SJCRH30 (cell line): ENCODE results near the gene KASH5. TPM values are rescaled to one million over a fixed set of nuclear protein-coding genes. Genes with fewer than 3 reads are reported as not detected.
A peak's percentile ranks its signal among the peaks of the same experiment; 100 is the strongest.

Source experiments
- DNase-seq, 2 experiments: peaks; one replicate each; pipeline ENCODE4 v3.0.0-alpha.2; 2015 to 2020
- H3K27ac ChIP-seq: fragments of 250-450 bp; sonication (Bioruptor Pico); 2 replicates; pipeline ENCODE4 v1.5.1; 2020; ENCODE audit warnings: mild to moderate bottlenecking, moderate library complexity
- H3K27me3 ChIP-seq: fragments of 250-450 bp; sonication (Bioruptor Pico); 2 replicates; pipeline ENCODE4 v1.5.1; 2020; ENCODE audit warnings: mild to moderate bottlenecking, moderate library complexity
- H3K36me3 ChIP-seq: fragments of 250-450 bp; sonication (Bioruptor Pico); 2 replicates; pipeline ENCODE4 v1.5.1; 2020; ENCODE audit warnings: mild to moderate bottlenecking, moderate library complexity
- H3K4me1 ChIP-seq: fragments of 250-450 bp; sonication (Bioruptor Pico); 2 replicates; pipeline ENCODE4 v1.5.1; 2020; ENCODE audit warnings: mild to moderate bottlenecking, moderate library complexity
- H3K4me3 ChIP-seq: fragments of 250-450 bp; sonication (Bioruptor Pico); 2 replicates; pipeline ENCODE4 v1.5.1; 2020; ENCODE audit warnings: mild to moderate bottlenecking, moderate library complexity
- H3K9me3 ChIP-seq: fragments of 250-450 bp; sonication (Bioruptor Pico); replicated peaks from 2 replicates; pipeline ENCODE4 v1.5.1; 2020; ENCODE audit warnings: mild to moderate bottlenecking, moderate library complexity
- total RNA-seq: library from RNA; depleted of rRNA; stranded (reverse); fragments of >200 nt; shearing (Covaris generic); gene quantifications from 2 replicates; pipeline ENCODE4 v1.2.3, GENCODE V29; 2014

The KASH5 gene
- total RNA-seq, 1 experiment from 2014 or later = not detected

DNA sequence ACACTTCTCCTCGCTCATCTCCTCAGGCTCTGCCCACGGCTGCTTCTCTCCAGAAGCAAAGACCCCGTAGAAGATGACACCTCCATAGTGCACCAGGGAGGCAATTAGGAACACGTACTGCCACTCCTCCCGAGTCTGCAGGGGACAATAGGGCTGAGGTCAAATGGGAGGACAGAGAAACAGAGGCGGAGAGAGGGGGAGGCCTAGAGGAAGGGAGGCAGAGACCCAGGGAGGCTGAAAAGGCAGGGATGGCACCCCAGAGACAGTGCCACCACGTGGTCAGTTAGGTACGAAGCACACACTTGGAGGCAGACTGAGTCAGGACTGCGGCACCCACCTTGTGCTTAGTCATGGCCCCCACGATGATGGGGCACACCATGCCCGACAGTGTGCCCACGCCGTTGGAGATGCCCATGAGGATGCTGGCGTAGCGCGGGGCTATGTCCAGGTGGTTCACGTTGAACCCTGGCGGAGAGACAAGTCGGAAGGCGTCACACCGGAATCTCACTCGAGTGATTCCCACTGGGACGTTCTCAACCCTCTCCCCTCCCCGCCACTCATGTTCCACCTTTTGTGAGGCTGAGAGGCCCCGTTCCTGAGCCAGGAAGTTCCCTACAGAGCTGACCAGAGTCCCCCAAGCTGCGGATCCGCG lies 42.8 kb downstream of the KASH5 start:
- H3K9me3 ChIP-seq = no peaks in the 10 kb centered on the region
- no peaks in the 10 kb centered on the region for H3K4me1 ChIP-seq
- H3K36me3 ChIP-seq = no peaks in the 10 kb centered on the region
- H3K27ac ChIP-seq = no peak overlapping the region
- peaks cover 20% of the 10 kb centered on the region for H3K27me3 ChIP-seq
- no peak overlapping the region for H3K4me3 ChIP-seq
- DNase-seq = no peak

DNA sequence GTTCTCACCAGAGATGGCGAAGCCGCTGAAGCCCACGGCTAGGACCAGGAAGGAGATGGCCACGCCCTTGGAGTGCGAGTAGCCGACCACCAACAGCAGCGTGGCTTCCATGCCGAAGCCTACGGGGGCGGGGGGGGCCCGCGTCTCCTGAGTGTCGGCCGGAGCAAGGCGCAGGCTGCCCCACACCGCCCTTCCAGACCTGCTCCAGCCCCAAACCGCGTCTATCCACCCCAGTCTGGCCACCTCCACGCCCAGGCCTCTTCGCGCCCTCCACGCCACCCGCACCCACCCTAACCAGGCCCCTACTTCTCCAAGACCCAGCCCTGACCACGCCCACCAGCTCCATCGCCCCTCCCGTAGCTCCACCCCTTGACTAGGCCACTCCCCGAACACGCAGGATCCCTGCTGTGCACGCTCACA lies 43.3 kb downstream of the KASH5 start:
- peaks cover 15% of the 10 kb centered on the region for H3K27me3 ChIP-seq
- DNase-seq = no peak
- no peak overlapping the region for H3K27ac ChIP-seq
- no peak overlapping the region for H3K4me3 ChIP-seq
- H3K36me3 ChIP-seq = no peaks in the 10 kb centered on the region
- H3K9me3 ChIP-seq = no peaks in the 10 kb centered on the region
- H3K4me1 ChIP-seq = no peaks in the 10 kb centered on the region

DNA sequence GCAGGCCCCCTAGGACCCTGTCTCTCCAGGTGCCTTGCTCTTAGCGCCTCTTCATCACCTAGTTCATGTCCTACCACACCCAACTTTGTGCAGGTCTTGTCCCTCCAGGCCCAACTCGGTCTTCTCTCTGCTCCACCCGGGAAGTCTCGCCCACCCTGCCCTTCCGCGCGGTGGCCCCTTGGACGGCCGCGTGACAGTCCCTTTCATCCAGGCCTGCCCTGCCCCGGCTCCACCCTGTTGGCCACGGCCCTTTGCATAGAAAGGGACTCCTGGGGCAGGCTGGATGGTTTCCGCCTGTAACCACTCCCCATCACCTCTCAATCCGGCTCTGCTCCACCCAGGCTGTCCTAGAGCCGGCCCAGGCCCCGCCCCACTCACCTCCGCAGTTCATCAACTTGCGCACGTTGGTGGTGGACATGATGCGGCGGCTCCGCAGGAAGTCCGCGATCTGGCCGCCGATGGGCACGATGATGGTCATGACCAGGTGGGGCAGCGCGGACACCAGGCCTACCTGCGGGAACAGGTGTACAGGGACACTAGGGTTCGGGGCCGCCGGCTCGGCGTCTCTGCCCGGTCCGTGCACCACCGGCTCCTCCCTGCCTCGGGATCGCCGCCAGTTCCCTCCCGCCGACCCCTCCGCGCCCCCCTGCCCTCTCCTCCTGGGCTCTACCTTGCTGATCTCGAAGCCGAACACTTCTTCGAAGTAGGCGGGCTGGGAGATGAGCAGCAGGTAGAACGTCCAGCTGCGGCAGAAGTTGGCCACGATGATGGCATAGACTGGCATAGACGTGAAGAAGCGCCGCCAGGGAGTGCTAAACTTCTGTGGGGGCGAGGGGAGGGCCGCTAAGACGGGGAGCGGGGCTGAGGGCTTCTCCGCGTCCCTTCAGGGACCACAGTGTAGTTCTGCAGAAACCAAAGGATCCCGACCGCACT lies 44.4 kb downstream of the KASH5 start:
- peaks cover 7% of the 10 kb centered on the region; the same call in 1 of the 2 replicates for H3K27me3 ChIP-seq
- H3K27ac ChIP-seq = no peak overlapping the region
- no peaks in the 10 kb centered on the region for H3K9me3 ChIP-seq
- DNase-seq = no peak
- no peak overlapping the region for H3K4me3 ChIP-seq
- no peaks in the 10 kb centered on the region for H3K36me3 ChIP-seq
- no peaks in the 10 kb centered on the region for H3K4me1 ChIP-seq

DNA sequence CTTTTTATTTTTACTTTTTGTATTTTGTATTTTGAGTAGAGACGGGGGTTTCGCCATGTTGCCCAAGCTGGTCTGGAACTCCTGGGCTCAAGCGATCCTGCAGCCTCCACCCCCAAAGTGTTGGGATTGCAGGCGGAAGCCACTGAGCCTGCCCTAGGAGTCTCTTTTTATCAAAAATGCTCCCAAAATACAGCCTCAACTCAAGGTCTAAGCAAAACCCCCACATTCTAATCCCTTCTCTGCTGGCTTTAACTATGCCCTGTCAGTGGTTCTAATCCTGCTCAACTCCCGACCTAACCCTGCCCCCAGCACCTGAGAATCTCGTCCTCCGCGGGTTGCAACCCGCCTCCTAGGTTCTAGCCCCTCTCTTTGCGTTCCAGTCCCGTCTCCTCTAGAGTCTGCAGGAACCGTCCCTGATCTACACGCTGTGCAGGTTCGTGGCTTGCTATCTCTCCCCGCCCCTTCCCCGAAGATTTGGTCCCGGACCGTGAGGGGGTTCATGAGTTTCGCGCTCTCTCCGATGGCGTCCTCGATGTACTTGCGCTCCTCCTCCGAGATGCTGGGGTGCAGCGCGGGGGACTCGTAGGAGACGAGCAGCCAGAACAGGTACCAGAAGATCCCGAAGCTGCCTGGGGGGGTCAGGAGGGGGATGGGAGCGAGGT lies 45.3 kb downstream of the KASH5 start:
- Histone ChIP-seq H3K27me3 (peaks cover 7% of the 10 kb centered on the region; the same call in 1 of the 2 replicates), H3K36me3 (no peaks in the 10 kb centered on the region), H3K4me1 (no peaks in the 10 kb centered on the region), H3K4me3 (no peak overlapping the region), H3K27ac (no peak overlapping the region), H3K9me3 (no peaks in the 10 kb centered on the region)
- no peak for DNase-seq

DNA sequence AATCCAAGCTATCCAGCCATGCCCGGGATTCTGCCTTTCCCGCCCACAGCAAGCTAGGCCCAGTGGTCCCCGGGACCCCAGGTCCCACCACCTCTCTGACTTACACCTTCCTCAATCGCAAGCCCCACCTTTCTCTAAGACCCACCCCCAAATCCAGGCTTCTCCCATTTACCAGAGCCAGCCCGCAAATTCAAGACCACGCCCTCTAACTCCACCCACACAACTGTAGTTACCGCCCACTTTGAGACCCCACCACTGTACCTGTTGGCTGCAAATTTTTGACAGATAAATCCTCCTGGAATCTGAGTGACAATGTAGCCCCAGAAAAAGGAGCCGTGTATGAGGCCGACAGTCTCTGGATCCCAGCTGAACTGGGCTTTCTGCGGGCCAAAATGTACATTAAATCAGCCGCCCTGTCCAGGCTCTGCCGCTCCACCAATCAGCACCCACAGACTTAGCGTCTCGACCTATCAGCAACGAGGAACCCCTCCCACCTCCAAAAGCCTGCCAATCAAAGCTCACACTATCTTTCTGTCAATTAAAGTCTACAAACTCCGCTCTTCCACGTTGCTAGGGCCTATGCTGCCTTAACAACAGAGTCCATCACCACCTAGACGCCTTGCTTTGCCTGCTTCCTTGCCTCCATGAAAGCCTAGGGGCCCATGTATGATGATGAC lies 47.0 kb downstream of the KASH5 start:
- no peak overlapping the region for H3K4me3 ChIP-seq
- H3K36me3 ChIP-seq = no peaks in the 10 kb centered on the region
- no peaks in the 10 kb centered on the region for H3K9me3 ChIP-seq
- no peak overlapping the region for H3K27ac ChIP-seq
- H3K27me3 ChIP-seq = peaks cover 8% of the 10 kb centered on the region
- no peak for DNase-seq
- H3K4me1 ChIP-seq = no peaks in the 10 kb centered on the region

DNA sequence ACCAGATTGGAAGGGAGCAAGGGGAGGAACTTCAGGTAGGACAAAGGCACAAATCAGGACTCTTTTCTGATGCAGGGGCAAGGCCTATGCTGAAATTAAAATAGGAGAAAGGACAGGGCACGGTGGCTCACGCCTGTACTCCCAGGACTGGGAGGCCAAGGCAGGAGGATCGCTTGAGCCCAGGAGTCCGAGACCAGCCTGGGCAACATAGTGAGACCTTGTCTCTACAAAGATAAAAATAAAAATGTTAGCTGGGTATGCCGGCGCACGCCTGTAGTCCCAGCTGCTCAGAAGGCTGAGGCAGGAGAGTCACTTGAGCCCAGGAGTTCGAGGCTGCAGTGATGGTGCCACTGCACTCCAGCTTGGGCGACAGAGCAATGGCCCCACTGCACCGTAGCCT lies 47.6 kb downstream of the KASH5 start:
- no peaks in the 10 kb centered on the region for H3K4me1 ChIP-seq
- no peaks in the 10 kb centered on the region for H3K36me3 ChIP-seq
- no peak overlapping the region for H3K27ac ChIP-seq
- H3K27me3 ChIP-seq = peaks cover 14% of the 10 kb centered on the region
- DNase-seq = no peak
- no peak overlapping the region for H3K4me3 ChIP-seq
- no peaks in the 10 kb centered on the region for H3K9me3 ChIP-seq

DNA sequence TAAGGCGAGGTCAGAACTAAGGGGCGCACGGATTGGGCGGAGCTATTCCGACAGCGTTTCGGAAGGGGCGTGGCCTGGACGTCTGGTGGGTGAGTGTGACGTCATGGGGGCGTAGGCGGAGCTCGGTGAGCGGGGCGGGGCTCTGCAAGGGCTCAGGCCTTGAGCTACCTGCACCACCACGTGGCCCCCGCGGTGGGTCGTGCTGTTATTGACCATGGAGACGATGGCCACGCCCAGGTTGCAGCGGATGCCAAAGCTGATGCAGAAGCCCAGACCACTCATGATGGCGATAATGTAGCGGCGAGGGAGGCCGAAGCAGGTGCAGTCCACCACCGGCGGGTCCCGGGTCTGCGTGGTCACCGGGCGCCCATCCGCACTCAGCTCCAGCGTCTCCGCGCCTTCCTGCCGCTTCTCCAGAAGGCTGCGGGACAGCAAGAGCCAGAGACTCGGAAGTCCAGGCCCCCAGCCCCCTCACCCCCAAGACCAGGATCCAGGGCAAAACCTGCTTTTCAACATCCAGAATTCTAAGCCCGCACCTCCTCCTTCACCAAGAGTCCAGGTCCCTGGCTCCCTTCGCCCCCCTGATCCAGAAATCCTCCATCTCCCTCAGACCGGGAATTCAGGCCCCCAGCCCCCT lies 48.5 kb downstream of the KASH5 start:
- no peak overlapping the region for H3K4me3 ChIP-seq
- no peaks in the 10 kb centered on the region for H3K4me1 ChIP-seq
- no peaks in the 10 kb centered on the region for H3K9me3 ChIP-seq
- H3K27me3 ChIP-seq = peaks cover 17% of the 10 kb centered on the region
- no peaks in the 10 kb centered on the region for H3K36me3 ChIP-seq
- no peak overlapping the region for H3K27ac ChIP-seq
- no peak for DNase-seq

DNA sequence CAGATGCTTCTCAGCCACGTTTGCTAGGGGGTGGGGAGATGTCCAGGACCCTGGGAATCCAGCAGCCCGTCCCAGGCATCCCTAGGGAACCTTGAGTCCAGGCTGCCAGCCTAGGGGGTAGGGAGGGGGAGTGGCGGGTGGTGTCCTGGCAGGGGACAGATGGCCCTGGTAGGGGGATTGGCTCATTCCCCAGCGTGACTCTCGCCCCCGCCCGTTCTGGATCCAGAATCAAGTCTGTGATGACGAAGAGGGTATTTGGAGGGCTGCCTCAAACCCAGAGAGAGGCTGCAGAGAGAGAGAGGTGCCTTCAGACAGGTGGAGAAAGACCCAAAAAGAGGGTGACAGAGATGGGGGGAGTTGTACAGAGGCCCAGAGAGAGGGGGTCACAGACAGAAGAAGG lies 49.2 kb downstream of the KASH5 start:
- Histone ChIP-seq H3K36me3 (no peaks in the 10 kb centered on the region), H3K27ac (no peak overlapping the region), H3K4me1 (no peaks in the 10 kb centered on the region), H3K27me3 (peaks cover 17% of the 10 kb centered on the region), H3K4me3 (no peak overlapping the region), H3K9me3 (no peaks in the 10 kb centered on the region)
- no peak for DNase-seq

DNA sequence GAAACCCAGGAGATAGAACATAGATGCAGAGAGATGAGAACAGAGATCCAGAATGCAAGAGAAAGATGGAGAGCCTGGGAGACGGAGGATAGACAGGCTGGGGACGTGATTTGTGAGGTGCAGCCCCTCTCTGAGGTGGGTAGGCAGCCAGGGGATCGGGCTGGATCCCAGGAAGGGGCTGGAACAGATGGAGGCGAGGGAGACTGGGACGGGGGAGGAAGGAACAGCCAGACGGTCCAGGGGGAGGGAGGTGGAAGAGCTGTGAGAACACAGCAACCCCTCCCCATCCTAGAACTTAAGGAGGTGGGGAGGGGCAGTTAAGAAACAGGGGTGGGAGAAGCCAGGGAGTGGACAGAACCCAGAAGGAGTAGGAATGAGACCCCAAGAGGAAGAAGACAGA lies 50.2 kb downstream of the KASH5 start:
- H3K27me3 ChIP-seq = peaks cover 17% of the 10 kb centered on the region

DNA sequence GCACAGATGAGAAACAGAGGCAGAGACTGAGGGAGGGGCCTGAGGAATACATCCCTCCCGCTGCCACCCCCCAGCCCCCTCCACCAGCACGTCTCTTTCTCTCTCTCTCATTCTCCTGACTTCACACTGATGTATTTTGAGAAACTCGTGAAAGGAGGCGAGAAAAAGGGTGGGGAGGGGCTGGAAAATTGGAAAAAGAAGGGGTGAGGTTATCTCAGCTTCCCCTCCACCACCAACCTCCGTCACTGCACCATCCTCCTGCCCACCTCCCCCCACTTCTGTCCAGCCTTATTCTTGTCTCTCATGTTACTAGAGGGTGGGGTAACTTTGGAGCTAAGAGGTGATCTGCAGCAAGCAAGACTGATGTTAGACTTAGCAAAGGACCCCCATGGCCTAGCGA lies 51.8 kb downstream of the KASH5 start:
- no peak overlapping the region for H3K4me3 ChIP-seq
- H3K9me3 ChIP-seq = no peaks in the 10 kb centered on the region
- H3K36me3 ChIP-seq = no peaks in the 10 kb centered on the region
- H3K4me1 ChIP-seq = no peaks in the 10 kb centered on the region
- no peak overlapping the region for H3K27ac ChIP-seq
- H3K27me3 ChIP-seq = peaks cover 17% of the 10 kb centered on the region
- no peak for DNase-seq

More for the DNA sequence above, 50.2 kb downstream of the KASH5 start:
- Histone ChIP-seq H3K4me1 (no peaks in the 10 kb centered on the region), H3K36me3 (no peaks in the 10 kb centered on the region), H3K27ac (no peak overlapping the region), H3K4me3 (no peak overlapping the region), H3K9me3 (no peaks in the 10 kb centered on the region)
- no peak for DNase-seq

DNA sequence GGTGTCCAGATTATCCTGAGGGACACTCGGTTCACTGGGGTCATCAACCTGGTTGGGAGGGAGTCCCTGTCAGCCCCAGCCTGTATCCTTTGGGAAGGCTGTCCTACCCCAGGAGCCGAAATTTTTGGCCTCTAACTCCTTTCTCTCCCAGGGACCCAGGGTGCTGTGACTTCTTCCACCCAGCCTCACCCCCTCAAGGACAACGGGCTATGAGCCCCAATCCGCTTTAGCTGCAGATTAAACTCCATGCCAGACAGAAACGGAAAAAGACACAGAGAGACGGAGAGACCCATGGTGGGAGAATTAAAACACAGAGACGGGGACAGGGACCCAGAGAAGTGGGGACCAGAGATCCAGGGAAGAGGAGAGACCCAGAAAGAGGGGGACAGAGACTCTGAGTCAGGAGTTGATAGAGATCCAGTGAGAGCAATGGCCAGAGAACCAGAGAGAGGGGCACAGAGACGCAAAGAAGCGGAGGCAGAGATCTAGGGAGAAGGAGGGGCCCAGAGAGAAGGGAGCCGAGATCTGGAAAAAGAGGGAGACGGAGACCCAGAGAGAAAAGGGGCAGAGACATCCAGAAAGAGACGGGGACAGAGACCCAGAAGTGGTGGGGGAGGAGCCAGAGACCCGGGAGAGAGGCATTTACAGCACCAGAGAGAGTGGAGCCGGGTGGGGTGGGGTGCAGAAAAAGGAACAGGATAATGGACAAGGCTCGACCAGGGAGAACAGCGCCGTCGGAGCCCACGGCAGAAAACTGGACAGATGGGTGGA lies 52.6 kb downstream of the KASH5 start:
- H3K9me3 ChIP-seq = no peaks in the 10 kb centered on the region
- no peak for DNase-seq
- H3K4me1 ChIP-seq = no peaks in the 10 kb centered on the region
- H3K36me3 ChIP-seq = no peaks in the 10 kb centered on the region
- H3K27me3 ChIP-seq = peaks cover 17% of the 10 kb centered on the region
- H3K27ac ChIP-seq = no peak overlapping the region
- no peak overlapping the region for H3K4me3 ChIP-seq

DNA sequence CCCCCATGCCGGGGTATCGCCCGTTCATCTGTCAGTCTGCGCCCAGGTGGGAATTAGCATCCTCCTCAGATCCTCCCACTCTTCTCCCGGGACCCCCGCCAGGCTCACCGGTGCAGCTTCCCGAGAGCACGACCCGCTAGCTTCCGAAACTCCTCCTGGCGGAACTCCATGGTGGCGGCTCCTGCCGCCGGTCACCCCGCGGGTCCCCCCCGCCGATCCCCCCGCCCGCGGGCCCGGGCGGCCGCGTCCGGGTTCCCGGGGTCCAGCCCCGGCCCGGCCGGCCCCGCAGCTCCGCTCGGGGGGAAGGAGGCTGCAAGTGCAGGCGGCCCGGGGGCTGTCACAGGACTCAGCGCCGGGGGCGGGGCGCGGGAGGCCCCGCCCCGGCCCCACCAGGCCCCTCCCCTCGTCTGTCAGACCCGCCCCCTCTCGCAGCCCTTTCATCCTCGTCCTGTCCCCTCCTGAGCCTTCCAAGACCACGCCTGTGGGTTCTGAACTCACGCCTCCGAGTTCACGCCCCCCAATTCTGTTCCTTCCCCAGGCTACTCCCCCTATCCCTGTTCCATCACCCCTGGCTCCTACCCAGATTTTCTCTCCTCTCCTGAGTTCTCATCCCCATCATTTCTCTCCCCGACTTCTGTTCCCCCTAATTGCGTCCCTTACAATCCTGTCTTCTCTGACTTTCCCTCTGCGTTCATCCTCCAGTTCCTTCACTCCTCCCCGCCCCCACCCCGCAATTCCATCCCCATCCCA lies 53.3 kb downstream of the KASH5 start, which contains the start of gene SLC17A7:
SLC17A7 (minus strand) TSS at position 318 of the 750 bp plus-strand sequence; CDS start at position 170, 148 bp downstream.
- Histone ChIP-seq H3K36me3 (no peaks in the 10 kb centered on the region), H3K4me1 (no peaks in the 10 kb centered on the region), H3K9me3 (no peaks in the 10 kb centered on the region), H3K27ac (no peak within 1 kb of the TSS), H3K4me3 (peak within 1 kb of the TSS; percentile 59), H3K27me3 (peaks cover 17% of the 10 kb centered on the region)
- no peak for DNase-seq

DNA sequence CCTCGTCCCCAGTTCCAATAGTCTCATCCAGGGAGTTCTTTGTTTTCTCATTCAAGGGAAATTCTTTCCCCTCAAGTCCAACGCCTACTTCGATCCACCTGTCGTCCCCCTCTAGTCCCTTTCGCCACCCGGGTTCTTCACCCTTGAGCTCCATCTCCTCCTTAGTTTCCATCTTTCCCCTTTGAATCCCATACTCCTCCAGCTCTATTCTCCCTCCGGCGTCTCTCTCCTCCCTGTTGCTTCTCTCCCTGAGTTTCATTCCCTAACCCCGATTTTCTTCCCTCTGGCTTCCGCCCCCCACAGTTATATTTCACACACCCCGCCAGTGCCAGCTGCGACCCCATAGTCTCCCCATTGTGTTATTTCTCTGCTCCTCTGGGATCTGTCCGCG lies 53.9 kb downstream of the KASH5 start:
- Histone ChIP-seq H3K27me3 (peaks cover 17% of the 10 kb centered on the region), H3K9me3 (no peaks in the 10 kb centered on the region), H3K27ac (no peak overlapping the region), H3K36me3 (no peaks in the 10 kb centered on the region), H3K4me1 (no peaks in the 10 kb centered on the region), H3K4me3 (peak overlapping the region; percentile 59)
- no peak for DNase-seq
